ENCODE data around the gene BAIAP3. TPM values are rescaled to one million over a fixed set of nuclear protein-coding genes. Genes with fewer than 3 reads are reported as not detected.

The BAIAP3 gene
- total and polyA plus RNA-seq, 2 experiments from 2014 or later: 5.2 to 13.0 TPM

- Histone ChIP-seq H3K4me1 (ENCODE audit: insufficient read depth) (no peaks in the 10 kb centered on the region; the same call in 1 of the 2 replicates), H3K4me3 (no peak overlapping the region), H4K20me1 (replicated peaks; ENCODE audit: insufficient read depth) (no peaks in the 10 kb centered on the region), H2AFZ (no peak overlapping the region), H3K9me2 (ENCODE audit: insufficient read depth) (no peaks in the 10 kb centered on the region), H3K4me2 (no peak overlapping the region), H3K27me3 (ENCODE audit: insufficient read depth) (peaks cover under 1% of the 10 kb centered on the region), H3F3A (replicated peaks; ENCODE audit: low read depth) (no peaks in the 10 kb centered on the region), H3K27ac (ENCODE audit: low read depth) (no peak overlapping the region), H3K79me2 (replicated peaks; ENCODE audit: insufficient read depth) (no peaks in the 10 kb centered on the region), H3K36me3 (ENCODE audit: insufficient read depth) (no peaks in the 10 kb centered on the region)
- TF ChIP-seq, protein P1, sequence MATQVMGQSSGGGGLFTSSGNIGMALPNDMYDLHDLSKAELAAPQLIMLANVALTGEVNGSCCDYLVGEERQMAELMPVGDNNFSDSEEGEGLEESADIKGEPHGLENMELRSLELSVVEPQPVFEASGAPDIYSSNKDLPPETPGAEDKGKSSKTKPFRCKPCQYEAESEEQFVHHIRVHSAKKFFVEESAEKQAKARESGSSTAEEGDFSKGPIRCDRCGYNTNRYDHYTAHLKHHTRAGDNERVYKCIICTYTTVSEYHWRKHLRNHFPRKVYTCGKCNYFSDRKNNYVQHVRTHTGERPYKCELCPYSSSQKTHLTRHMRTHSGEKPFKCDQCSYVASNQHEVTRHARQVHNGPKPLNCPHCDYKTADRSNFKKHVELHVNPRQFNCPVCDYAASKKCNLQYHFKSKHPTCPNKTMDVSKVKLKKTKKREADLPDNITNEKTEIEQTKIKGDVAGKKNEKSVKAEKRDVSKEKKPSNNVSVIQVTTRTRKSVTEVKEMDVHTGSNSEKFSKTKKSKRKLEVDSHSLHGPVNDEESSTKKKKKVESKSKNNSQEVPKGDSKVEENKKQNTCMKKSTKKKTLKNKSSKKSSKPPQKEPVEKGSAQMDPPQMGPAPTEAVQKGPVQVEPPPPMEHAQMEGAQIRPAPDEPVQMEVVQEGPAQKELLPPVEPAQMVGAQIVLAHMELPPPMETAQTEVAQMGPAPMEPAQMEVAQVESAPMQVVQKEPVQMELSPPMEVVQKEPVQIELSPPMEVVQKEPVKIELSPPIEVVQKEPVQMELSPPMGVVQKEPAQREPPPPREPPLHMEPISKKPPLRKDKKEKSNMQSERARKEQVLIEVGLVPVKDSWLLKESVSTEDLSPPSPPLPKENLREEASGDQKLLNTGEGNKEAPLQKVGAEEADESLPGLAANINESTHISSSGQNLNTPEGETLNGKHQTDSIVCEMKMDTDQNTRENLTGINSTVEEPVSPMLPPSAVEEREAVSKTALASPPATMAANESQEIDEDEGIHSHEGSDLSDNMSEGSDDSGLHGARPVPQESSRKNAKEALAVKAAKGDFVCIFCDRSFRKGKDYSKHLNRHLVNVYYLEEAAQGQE (IDR thresholded peaks at IDR 0.05; ENCODE audit: unreplicated experiment): no peak
- TF ChIP-seq STAT1 (IDR thresholded peaks at IDR 0.05; ENCODE audit: unreplicated experiment) (no peak), ZNF114 (CRISPR knock-in tag; IDR thresholded peaks at IDR 0.05) (no peak), JUNB (IDR thresholded peaks at IDR 0.05; ENCODE audit: unreplicated experiment) (no peak), ZNF331 (CRISPR knock-in tag; IDR thresholded peaks at IDR 0.05; ENCODE audit: low read depth) (no peak), EZH2 (IDR thresholded peaks at IDR 0.05; ENCODE audit: low read depth, unreplicated experiment) (no peak)
- no peaks in the 10 kb centered on the region for H3K9me3 Mint-ChIP-seq
- H3K4me1 Mint-ChIP-seq: peaks cover 6% of the 10 kb centered on the region; the same call in 2 of the 3 replicates
- peaks cover 22% of the 10 kb centered on the region for H3K27me3 Mint-ChIP-seq (ENCODE audit: insufficient read depth, low read depth, poor library complexity)
- no peak for ATAC-seq
- no peak overlapping the region for H3K4me3 Mint-ChIP-seq
- no peaks in the 10 kb centered on the region for H3K36me3 Mint-ChIP-seq (ENCODE audit: low read depth)
- no peak overlapping the region for H3K27ac Mint-ChIP-seq
- DNase-seq (ENCODE audit: low spot score): no peak
Observed at GRCh38 chr16:1340730-1341494, 7.5 kb downstream of the BAIAP3 start.

DNA sequence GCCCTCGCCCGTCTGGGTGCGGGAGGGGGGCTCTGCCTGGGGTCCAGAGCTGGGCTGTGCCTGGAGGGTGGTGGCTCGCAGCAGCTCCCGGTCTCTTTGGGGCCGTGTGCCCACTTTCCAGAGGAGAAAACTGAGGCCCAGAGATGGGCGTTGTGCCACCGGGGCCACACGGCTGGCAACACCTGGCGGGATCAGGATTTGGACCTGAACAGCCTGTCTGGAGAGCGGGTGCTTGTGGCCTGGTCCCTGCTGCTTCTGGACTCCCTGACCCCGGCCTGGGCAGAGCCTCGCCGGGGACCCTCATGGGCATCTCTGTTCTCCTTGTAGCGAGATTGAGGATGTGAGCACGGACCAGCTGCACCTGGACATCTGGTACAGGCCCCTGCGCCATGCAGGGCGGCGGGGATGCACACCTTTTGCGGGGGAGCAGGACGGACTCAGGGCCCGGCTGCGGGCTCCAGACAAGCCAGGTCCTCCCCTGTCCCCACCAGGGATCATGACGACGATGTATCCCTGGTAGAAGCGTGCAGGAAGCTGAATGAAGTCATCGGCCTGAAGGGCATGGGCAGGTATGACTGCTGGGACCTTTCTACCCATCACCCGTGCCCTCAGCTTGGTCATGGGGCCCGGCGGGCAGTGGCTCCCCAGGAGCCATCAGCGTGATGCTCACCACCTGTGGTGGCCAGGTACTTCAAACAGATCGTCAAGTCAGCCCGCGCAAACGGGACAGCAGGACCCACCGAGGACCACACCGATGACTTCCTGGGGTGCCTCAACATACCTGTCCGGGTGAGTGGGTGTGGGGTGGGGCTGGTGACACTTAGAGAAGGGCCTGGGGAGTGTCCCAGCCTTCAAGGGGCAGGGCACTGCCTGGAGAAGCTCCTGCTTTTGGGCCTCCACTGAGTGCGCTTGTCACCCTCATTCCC is 8.3 kb downstream of the BAIAP3 start:
- H3K36me3 Mint-ChIP-seq (ENCODE audit: low read depth): no peaks in the 10 kb centered on the region
- H3K4me2 ChIP-seq: no peak overlapping the region
- H3K27me3 Mint-ChIP-seq (ENCODE audit: insufficient read depth, low read depth, poor library complexity): peaks cover 18% of the 10 kb centered on the region
- H4K20me1 ChIP-seq (replicated peaks; ENCODE audit: insufficient read depth): no peaks in the 10 kb centered on the region
- no peak for ATAC-seq
- no peak overlapping the region for H3K4me3 Mint-ChIP-seq
- no peak overlapping the region for H2AFZ ChIP-seq
- H3K27ac Mint-ChIP-seq: no peak overlapping the region
- DNase-seq (ENCODE audit: low spot score): no peak
- H3K4me1 ChIP-seq (ENCODE audit: insufficient read depth): no peaks in the 10 kb centered on the region; the same call in 1 of the 2 replicates
- H3K9me2 ChIP-seq (ENCODE audit: insufficient read depth): no peaks in the 10 kb centered on the region
- H3K79me2 ChIP-seq (replicated peaks; ENCODE audit: insufficient read depth): no peaks in the 10 kb centered on the region
- H3K27me3 ChIP-seq (ENCODE audit: insufficient read depth): no peaks in the 10 kb centered on the region
- peaks cover 6% of the 10 kb centered on the region; the same call in 2 of the 3 replicates for H3K4me1 Mint-ChIP-seq
- no peaks in the 10 kb centered on the region for H3F3A ChIP-seq (replicated peaks; ENCODE audit: low read depth)
- no peaks in the 10 kb centered on the region for H3K9me3 Mint-ChIP-seq
- no peak overlapping the region for H3K27ac ChIP-seq (ENCODE audit: low read depth)
- H3K36me3 ChIP-seq (ENCODE audit: insufficient read depth): no peaks in the 10 kb centered on the region
- no peak overlapping the region for H3K4me3 ChIP-seq
- TF ChIP-seq STAT1 (IDR thresholded peaks at IDR 0.05; ENCODE audit: unreplicated experiment) (no peak), NANOG (IDR thresholded peaks at IDR 0.05; ENCODE audit: borderline replicate concordance) (no peak), ZNF114 (CRISPR knock-in tag; IDR thresholded peaks at IDR 0.05) (no peak), ZNF462 (CRISPR knock-in tag; IDR thresholded peaks at IDR 0.05) (no peak)

Measured in GM23338 (cell line).